Adrenal gland (tissue), 5 donors: ENCODE measurements around the gene TNRC18.

Source experiments
- POLR2A ChIP-seq, 2 donors: fragments of 450-650 bp; IDR thresholded peaks; one replicate each; pipeline ENCODE4 v1.6.1; 2017; ENCODE audit warnings: antibody characterized with exemption in 2 of 2, mild to moderate bottlenecking in 2 of 2, moderate library complexity in 1 of 2
- TF ChIP-seq, protein P1 (sequence below), 6 experiments: fragments of 450-650 bp in 4 of 6; fragments of 200-600 bp in 2 of 6; sonication (generic) in 1 of 6; IDR thresholded peaks; 1 replicate in 5 of 6; 2 replicates in 1 of 6; pipeline versions ENCODE4 v1.5.1 to v1.8.0; 2016 to 2021; ENCODE audit warnings: antibody characterized with exemption in 6 of 6, mild to moderate bottlenecking in 2 of 6, moderate library complexity in 1 of 6
- donor health status: DM: no; HTN: no; CAD: no.

DNA sequence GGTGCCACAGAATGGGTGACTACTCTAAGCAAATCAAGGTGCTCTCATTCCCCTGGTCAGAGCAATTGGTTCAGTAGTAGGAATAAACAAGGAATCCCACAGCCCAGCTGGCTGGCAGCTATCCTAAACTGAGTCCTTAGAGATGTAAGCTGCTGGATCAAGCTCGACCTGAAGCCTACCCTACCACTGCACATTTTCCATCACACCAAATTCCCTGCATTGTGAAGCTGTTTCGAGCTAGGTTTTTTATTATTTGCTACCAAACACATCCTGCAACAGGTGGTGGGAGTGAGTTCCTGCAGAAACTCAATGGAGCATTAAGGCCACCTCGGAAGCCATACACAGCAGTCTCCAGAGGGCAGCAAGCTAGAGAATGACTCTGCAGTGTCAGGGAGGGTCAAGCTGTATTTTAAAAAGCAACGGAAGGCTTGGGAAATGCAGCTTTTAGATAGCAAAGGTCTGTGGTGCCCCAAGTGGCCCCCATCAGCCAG is 33.7 kb upstream of the TNRC18 start:
- TF ChIP-seq, protein P1, sequence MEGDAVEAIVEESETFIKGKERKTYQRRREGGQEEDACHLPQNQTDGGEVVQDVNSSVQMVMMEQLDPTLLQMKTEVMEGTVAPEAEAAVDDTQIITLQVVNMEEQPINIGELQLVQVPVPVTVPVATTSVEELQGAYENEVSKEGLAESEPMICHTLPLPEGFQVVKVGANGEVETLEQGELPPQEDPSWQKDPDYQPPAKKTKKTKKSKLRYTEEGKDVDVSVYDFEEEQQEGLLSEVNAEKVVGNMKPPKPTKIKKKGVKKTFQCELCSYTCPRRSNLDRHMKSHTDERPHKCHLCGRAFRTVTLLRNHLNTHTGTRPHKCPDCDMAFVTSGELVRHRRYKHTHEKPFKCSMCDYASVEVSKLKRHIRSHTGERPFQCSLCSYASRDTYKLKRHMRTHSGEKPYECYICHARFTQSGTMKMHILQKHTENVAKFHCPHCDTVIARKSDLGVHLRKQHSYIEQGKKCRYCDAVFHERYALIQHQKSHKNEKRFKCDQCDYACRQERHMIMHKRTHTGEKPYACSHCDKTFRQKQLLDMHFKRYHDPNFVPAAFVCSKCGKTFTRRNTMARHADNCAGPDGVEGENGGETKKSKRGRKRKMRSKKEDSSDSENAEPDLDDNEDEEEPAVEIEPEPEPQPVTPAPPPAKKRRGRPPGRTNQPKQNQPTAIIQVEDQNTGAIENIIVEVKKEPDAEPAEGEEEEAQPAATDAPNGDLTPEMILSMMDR (IDR thresholded peaks at IDR 0.05) = no peak
- TF ChIP-seq POLR2A (IDR thresholded peaks at IDR 0.05) = no peak
